ENCODE results near the gene MATN3. TPM values are rescaled to one million over a fixed set of nuclear protein-coding genes. Genes with fewer than 3 reads are reported as not detected.

The MATN3 gene
- total RNA-seq, 1 experiment from 2014 or later: 1.6 TPM

DNA sequence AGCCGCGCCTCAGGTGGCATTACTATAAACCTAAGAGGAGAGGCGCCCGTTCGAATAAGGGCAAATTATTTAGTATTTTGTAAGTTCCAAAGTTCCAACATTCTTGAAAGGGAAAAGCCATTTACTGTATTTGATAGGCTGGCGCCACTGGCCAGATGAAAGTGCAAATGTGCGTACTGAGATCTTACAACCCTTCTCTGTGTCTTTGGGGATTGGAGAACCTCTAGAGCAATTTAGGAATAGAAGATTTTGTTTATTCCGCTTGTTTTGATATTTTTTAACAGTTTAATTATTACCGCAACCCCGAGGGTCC lies 22.1 kb downstream of the MATN3 start:
- H3K79me2 ChIP-seq (ENCODE audit: low read length): peaks cover 13% of the 10 kb centered on the region
- H3K4me3 ChIP-seq (ENCODE audit: low read length): peak overlapping the region; percentile 85
- H3K36me3 ChIP-seq (ENCODE audit: low read depth, low read length): no peaks in the 10 kb centered on the region
- peak overlapping the region; percentile 99 for H2AFZ ChIP-seq (ENCODE audit: low read length)
- CTCF ChIA-PET: no interaction called here
- no peaks in the 10 kb centered on the region for H3F3A ChIP-seq (ENCODE audit: low read length, unreplicated experiment)
- intact Hi-C loops (cut with micrococcal nuclease): no loop called here
- H3K27ac ChIP-seq (ENCODE audit: low read length): no peak overlapping the region
- DNase-seq: no peak
- no peaks in the 10 kb centered on the region for H4K20me1 ChIP-seq (ENCODE audit: low read length)
- H3K4me1 ChIP-seq (ENCODE audit: insufficient read depth, low read length): peaks cover 19% of the 10 kb centered on the region
- no peaks in the 10 kb centered on the region for H3K9me3 ChIP-seq (ENCODE audit: low read length)
- no peak for TF ChIP-seq EZH2phosphoT487 (IDR thresholded peaks at IDR 0.05; ENCODE audit: borderline replicate concordance, low read length)
- no peak for TF ChIP-seq EZH2 (IDR thresholded peaks at IDR 0.05; ENCODE audit: low read length, unreplicated experiment)
- TF ChIP-seq CTCF (conservative IDR thresholded peaks at IDR 0.05; ENCODE audit: low read depth, low read length): no peak
- H3K4me2 ChIP-seq (ENCODE audit: low read length): peak overlapping the region; percentile 93
- no peak for ATAC-seq
- H3K9me2 ChIP-seq (replicated peaks; ENCODE audit: low read length): no peaks in the 10 kb centered on the region
- POLR2A ChIA-PET (ENCODE audit: unreplicated experiment): interaction anchor here (0.6 kb wide), 1 partner anchor 47 kb away, joined by 17 read pairs; no protein-coding TSS in a partner anchor
- peak overlapping the region; percentile 53 for H3K9ac ChIP-seq (ENCODE audit: low read length)
- no peaks in the 10 kb centered on the region for H3K27me3 ChIP-seq (ENCODE audit: low read length)
- BruUV-seq (replicated peaks): TSS peak; percentile 86

- Histone ChIP-seq H3F3A (ENCODE audit: low read length, unreplicated experiment) (no peaks in the 10 kb centered on the region), H2AFZ (ENCODE audit: low read length) (peak within 1 kb of the TSS; percentile 99), H3K9me2 (replicated peaks; ENCODE audit: low read length) (no peaks in the 10 kb centered on the region), H3K4me2 (ENCODE audit: low read length) (peak within 1 kb of the TSS; percentile 93), H3K9ac (ENCODE audit: low read length) (peak within 1 kb of the TSS; percentile 53), H3K4me3 (ENCODE audit: low read length) (peak within 1 kb of the TSS; percentile 85), H3K9me3 (ENCODE audit: low read length) (no peaks in the 10 kb centered on the region), H3K27me3 (ENCODE audit: low read length) (no peaks in the 10 kb centered on the region), H4K20me1 (ENCODE audit: low read length) (no peaks in the 10 kb centered on the region), H3K79me2 (ENCODE audit: low read length) (peaks cover 13% of the 10 kb centered on the region), H3K4me1 (ENCODE audit: insufficient read depth, low read length) (peaks cover 19% of the 10 kb centered on the region), H3K36me3 (ENCODE audit: low read depth, low read length) (no peaks in the 10 kb centered on the region), H3K27ac (ENCODE audit: low read length) (no peak within 1 kb of the TSS)
- peak; percentile 91 for ATAC-seq
- ChIA-PET POLR2A (ENCODE audit: unreplicated experiment) (interaction anchor here (0.6 kb wide), 2 partner anchors 47 to 1251 kb away, joined by 3 to 17 read pairs; no protein-coding TSS in a partner anchor), CTCF (no interaction called here)
- TF ChIP-seq CTCF (conservative IDR thresholded peaks at IDR 0.05; ENCODE audit: low read depth, low read length) (no peak), EZH2 (IDR thresholded peaks at IDR 0.05; ENCODE audit: low read length, unreplicated experiment) (no peak), EZH2phosphoT487 (IDR thresholded peaks at IDR 0.05; ENCODE audit: borderline replicate concordance, low read length) (no peak)
- DNase-seq: peak; percentile 94
- TSS peak; percentile 51 for BruUV-seq (replicated peaks)
- intact Hi-C loops (cut with micrococcal nuclease): no loop called here
Observed at GRCh38 chr2:19989667-19990415, 22.6 kb downstream of the MATN3 start, which contains the start of gene WDR35. TSS of gene WDR35 (minus strand) at chr2:19990105. CDS start at chr2:19990015, 90 bp downstream.

- no peak for TF ChIP-seq CTCF (conservative IDR thresholded peaks at IDR 0.05; ENCODE audit: low read depth, low read length)
- no peak for TF ChIP-seq EZH2phosphoT487 (IDR thresholded peaks at IDR 0.05; ENCODE audit: borderline replicate concordance, low read length)
- TF ChIP-seq EZH2 (IDR thresholded peaks at IDR 0.05; ENCODE audit: low read length, unreplicated experiment): no peak
- Histone ChIP-seq H3K9ac (ENCODE audit: low read length) (peak overlapping the region; percentile 53), H3F3A (ENCODE audit: low read length, unreplicated experiment) (no peaks in the 10 kb centered on the region), H3K27ac (ENCODE audit: low read length) (no peak overlapping the region), H3K79me2 (ENCODE audit: low read length) (peaks cover 13% of the 10 kb centered on the region), H4K20me1 (ENCODE audit: low read length) (no peaks in the 10 kb centered on the region), H3K4me3 (ENCODE audit: low read length) (peak overlapping the region; percentile 85), H2AFZ (ENCODE audit: low read length) (peak overlapping the region; percentile 99), H3K9me2 (replicated peaks; ENCODE audit: low read length) (no peaks in the 10 kb centered on the region), H3K9me3 (ENCODE audit: low read length) (no peaks in the 10 kb centered on the region), H3K4me2 (ENCODE audit: low read length) (peak overlapping the region; percentile 93), H3K36me3 (ENCODE audit: low read depth, low read length) (peaks cover 2% of the 10 kb centered on the region; the same call in 1 of the 2 replicates), H3K27me3 (ENCODE audit: low read length) (no peaks in the 10 kb centered on the region), H3K4me1 (ENCODE audit: insufficient read depth, low read length) (peaks cover 19% of the 10 kb centered on the region)
- ATAC-seq (peak; percentile 18), DNase-seq (no peak)
- POLR2A ChIA-PET (ENCODE audit: unreplicated experiment): interaction anchor here (0.6 kb wide), 2 partner anchors 15 to 1251 kb away, joined by 3 to 7 read pairs; no protein-coding TSS in a partner anchor
- intact Hi-C loops (cut with micrococcal nuclease): no loop called here
- CTCF ChIA-PET: no interaction called here
- BruUV-seq (replicated peaks): no TSS peak
Observed at GRCh38 chr2:19989342-19989666, 23.2 kb downstream of the MATN3 start.

All from PC-3 (cell line).